ENCODE measurements around the gene ITGAV.

ITGAV gene

GRCh38 chr2:186687807-186688211 is 98.0 kb downstream of the ITGAV start:
- no peak for DNase-seq

- no peak for DNase-seq
These were observed 99.0 kb downstream of the ITGAV start for GRCh38 chr2:186688813-186689212.

- no peak for DNase-seq
These were observed 100.9 kb downstream of the ITGAV start for GRCh38 chr2:186690786-186691185.

- no peak for DNase-seq
These were observed 101.4 kb downstream of the ITGAV start for GRCh38 chr2:186691231-186691630.

DNA sequence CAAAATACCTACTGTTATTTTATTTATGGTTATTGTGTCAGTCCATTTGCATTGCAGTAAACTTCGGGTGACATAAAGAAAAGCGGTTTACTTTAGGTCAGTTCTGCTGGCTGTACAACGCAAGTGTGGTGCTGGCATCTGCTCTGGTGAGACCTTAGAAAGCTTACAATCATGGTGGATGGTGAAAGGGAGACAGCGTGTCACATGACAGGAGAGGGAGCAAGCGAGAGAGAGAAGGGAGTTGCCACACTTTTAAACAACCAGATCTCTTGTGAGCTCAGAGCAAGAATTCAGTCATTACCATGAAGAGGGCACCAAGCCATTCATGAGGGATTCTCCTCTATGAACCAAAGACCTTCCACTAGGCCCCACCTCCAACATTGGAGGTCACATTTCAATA is 102.0 kb downstream of the ITGAV start:
- no peak for DNase-seq

- DNase-seq, result no peak
These were observed 103.6 kb downstream of the ITGAV start for GRCh38 chr2:186693446-186693832.

GRCh38 chr2:186695081-186695756 is 105.4 kb downstream of the ITGAV start:
- DNase-seq, result peak in 2 of 3 experiments; percentile 51 to 77

DNA sequence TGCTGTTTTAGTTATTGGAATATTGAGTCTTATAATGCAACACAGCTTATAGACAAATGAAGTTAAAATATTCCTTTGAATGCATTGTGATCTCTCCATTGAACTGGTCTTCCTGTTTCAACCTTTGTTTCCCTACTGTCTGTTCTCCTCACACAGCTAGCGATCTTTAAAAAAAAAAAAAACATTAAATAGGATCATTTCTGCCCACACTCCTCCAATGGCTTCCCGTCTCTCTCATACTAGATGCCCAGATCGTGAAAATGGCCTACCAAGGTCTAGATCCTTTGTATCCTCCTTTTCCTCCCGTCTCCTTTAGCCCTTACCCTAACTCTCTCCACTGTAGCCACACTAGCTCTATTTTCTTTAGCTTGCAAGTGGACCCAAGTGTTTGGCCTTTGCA is 106.4 kb downstream of the ITGAV start:
- peak in 1 of 3 experiments; percentile 39 for DNase-seq

- DNase-seq, result no peak
These were observed 106.9 kb downstream of the ITGAV start for GRCh38 chr2:186696804-186697203.

GRCh38 chr2:186697536-186697935 is 107.7 kb downstream of the ITGAV start:
- no peak for DNase-seq

DNA sequence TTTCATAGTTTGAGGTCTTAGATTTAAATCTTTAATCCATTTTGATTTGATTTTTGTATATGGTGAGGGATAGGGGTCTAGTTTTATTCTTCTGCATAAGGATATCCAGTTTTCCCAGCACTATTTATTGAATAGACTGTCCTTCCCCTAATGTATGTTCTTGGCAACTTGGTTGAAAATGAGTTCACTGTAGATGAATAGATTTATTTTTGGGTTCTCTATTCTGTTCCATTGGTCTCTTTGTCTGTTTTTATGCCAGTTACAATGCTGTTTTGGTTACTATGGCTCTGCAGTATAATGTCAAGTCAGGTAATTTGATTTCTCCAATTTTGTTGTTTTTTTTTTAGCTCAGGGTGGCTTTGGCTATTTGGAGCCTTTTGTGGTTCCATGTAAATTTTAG is 109.9 kb downstream of the ITGAV start:
- no peak for DNase-seq

GRCh38 chr2:186702006-186702405 is 112.2 kb downstream of the ITGAV start:
- DNase-seq, result no peak

GRCh38 chr2:186702501-186702900 is 112.6 kb downstream of the ITGAV start:
- DNase-seq, result peak in 1 of 3 experiments; percentile 28

DNA sequence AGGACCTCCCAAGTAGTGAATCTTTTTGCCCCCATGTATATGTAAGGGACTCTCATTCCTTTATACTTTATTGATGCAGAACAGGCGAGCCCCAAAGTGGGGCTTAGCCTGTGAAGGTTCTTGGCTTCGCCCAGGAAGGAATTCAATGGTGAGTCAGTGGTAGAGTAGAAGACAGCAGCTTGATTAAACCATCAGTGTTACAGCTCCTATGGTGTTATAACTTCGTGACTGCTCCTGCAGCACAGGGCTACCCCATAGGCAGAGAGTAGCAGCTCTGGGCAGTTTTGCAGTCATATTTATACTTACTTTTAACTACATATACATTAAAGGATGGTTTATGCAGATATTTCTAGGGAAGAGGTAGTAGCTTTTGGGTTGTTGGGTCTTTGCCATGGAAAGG is 115.0 kb downstream of the ITGAV start:
- DNase-seq, result no peak

DNA sequence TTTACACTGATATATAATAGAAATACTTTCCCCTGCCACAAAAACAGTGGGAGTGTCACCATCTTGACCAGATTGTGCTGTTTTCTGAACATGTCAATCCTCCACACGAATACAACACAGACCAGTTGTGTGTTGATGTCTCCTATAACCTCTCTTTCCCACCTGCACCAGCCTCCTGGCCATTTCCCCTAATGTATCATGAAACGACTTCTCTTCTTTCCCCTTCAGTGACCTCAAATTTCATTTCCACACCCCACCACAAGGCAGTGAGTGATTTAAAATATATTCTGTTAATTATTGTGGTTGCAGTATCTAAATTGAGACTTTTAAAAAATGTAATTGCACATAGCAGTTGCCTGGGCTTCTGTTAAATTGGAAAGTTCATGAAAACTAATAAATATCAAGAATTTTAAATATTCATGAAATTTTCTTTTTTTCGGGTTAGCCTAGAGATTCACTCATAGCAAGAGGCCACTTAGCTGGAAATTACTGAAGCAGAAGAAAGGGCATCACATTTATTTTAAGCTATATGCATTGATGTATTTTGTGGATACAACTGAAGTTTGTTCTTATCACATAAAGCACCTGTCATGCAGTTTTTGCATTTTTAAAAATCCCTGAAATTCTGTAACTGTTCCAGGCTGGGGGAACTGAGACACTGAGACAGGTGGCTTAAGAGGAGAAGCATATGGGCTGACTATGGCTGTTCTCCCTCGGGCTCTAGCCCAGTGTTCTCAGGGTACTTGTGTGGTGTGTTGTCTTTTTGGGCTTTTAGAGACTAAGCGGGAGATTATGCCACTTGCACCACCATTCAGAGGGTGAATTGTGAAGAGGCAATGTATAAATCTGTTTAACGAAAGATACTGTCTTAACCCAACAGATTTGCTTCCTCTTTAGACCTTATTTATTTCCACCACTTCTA is 119.9 kb downstream of the ITGAV start:
- no peak for DNase-seq

DNA sequence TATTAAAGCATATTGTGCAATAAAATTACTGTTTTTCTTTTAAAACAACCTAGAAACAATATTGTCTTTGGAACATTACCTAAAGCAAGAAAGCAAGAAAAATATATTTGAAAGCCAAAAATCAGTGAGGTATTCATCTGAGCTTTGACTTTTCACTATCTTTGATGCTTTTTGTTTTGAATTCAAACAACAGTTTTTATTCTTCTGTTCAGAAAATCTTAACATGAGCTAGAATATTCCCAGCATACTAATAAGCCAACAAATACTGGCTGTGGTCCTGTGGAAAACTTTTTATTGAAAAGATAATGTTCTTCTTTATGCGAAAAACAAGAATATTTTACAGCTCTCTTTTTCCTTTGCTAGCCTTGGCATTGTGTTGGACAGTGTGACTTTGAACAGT is 123.8 kb downstream of the ITGAV start:
- DNase-seq, result no peak

DNA sequence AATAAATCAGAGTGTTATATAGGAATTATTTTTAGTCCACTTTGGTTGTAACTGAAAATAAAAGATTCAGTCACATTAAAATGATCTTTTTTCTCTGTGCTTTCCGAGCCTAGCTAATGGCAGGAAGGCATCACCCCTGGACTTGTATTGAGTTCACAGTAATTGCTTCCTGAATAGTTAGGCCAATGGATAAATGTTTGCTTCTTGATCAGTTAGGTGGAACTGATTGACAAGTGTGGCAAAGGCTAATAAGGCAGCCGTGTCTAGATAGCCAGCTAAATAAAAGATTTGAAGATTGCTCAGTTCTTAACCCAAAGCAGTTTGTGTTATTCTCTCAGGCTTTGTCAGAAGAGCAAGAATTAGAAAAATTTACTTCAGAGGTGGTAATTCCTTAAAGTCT is 124.8 kb downstream of the ITGAV start:
- DNase-seq, result peak in 2 of 3 experiments; percentile 22 to 69

- DNase-seq, result no peak
These were observed 126.1 kb downstream of the ITGAV start for GRCh38 chr2:186716004-186716403.

- no peak for DNase-seq
These were observed 127.0 kb downstream of the ITGAV start for GRCh38 chr2:186716899-186717298.

- peak in 1 of 3 experiments; percentile 25 for DNase-seq
These were observed 127.6 kb downstream of the ITGAV start for GRCh38 chr2:186717320-186718007.

DNA sequence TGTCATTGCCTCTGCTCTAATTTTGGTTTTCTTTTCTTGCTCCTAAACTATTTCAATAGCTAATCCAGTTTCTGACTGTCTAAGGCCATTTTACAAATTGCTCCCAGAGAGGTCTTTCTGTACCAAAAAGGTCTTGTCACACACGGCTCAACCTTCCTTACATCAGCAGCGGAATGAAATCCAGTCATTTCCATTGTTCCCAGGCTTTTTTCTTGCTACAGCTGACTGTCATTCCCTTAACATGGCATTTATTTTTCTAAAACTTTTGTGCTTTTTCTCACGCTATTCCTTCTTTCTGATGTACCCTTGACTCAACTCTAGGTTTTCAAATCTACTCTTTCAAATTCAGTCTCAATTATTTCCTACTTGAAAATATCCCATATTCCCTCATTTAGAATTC is 128.3 kb downstream of the ITGAV start:
- DNase-seq, result no peak

DNA sequence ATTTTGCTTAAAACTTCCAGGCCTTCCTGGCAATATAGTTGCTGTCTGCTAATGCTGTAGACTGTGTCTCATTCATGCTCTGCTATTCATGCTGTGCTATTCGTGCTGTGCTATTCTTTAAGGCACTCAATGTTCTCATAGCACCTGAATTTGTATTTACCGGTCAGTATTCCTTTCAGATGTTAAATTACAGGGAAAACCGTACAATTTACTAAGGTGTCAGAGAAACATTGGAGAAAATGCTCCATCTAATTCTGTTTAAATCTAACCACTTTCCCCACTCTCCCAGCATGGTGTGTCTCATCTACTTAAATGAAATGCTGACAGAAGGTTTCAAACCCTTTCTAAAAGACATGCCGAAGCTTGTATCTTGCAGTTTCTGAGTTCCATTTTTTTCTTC is 129.0 kb downstream of the ITGAV start:
- DNase-seq, result peak in 2 of 3 experiments; percentile 32 to 58

DNA sequence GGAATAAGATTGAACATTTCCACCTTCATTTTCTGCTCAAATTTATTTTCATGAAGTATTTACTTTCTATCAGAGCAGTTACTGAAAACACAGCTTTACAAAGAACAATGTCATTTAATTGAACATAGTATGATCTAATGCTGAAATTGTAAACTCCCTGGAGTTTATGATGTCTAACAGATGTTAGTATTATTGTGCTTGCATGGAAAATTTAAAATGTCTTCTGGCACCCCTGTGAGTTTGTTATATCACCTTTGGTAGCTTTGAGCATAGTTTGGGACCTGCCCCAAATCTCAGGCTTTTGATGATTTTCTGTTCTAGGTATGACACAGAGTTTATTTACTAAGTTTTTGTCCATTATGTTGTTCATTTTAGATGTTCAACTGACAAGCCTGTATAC is 132.1 kb downstream of the ITGAV start:
- no peak for DNase-seq

DNA sequence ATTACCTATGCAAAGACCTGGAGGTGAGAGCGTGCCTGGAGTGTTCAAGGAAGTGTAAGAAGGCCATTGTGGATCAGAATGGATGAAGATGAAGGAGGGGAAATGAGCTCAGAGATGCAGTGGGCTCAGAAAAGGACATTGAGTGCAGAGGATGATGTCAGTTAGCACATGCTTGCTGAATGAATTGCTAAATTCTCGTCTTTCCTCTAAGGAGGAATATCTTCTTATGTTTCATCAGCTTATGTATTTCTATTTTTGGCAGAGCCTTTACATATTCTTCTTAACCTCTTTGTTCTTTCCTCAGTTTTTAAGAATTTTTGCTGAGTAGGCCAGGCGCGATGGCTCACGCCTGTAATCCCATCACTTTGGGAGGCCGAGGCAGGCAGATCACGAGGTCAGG is 134.9 kb downstream of the ITGAV start:
- no peak for DNase-seq
